HG02623 (cell line): ENCODE measurements around the gene KIF1C.
"Not testable (repeated sequence)": the region's sequence is repeated elsewhere in the genome, so short reads cannot be mapped to it uniquely, and the experiment has no call there.

Source experiments
- ATAC-seq: cut with Tn5 transposase; IDR thresholded peaks from one replicate; pipeline ENCODE4 v1.9.1; 2021; ENCODE audit warnings: moderate library complexity; ENCODE audit not compliant: unreplicated experiment

KIF1C gene

DNA sequence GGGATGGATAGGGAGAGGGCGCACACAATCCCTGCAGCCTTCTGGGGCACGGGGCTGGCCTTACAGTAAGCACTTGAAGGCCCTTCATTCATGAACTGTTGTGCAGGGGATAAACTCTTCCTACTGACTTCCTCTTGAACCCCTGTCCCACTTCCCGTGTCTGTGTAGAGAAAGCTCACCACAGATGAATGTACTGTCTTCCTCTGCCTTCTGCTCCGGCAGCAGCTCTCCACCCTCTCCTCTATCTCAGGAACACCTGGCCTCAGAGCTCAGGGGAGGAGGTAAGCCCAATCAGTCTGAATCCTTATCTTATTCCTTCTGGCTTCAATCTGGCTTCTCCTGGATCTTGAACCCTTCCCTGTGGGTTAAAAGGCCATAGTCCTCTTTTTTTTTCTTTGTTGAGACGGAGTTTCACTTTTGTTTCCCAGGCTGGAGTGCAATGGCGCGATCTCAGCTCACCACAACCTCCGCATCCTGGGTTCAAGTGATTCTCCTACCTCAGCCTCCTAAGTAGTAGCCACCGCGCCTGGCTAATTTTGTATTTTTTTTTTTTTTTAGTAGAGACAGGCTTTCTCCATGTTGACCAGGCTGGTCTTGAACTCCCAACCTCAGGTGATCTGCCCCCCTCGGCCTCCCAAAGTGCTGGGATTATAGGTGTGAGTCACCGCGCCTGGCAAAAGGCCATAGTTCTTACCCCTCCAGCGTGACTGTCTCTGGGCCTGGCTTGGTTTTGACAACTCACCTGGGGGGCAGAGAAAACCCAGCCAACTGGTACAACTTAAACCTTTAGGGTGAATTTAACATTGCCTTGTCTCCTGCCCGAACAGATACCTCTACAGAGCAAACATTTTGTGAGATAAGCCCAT, 44.6 kb downstream of the KIF1C start:
- ATAC-seq, result no peak

DNA sequence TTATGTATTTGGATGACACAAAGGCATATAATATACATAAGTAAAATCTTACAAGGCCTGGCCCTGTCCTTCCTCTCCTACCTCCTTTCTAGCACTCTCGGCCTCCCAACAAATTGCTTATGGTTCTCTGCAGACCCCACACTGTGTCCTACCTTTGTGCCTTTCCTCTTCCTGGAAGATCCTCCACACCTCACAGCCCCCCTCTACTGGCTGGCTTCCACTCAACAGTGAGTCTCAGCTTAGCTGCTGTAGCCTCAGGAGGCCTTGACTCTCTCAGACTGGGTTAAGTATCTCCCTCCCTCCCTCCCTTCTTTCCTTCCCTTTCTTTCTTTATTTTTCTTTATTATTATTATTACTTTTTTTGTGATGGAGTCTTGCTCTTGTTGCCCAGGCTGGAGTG, 45.8 kb downstream of the KIF1C start:
- ATAC-seq, result no peak

DNA sequence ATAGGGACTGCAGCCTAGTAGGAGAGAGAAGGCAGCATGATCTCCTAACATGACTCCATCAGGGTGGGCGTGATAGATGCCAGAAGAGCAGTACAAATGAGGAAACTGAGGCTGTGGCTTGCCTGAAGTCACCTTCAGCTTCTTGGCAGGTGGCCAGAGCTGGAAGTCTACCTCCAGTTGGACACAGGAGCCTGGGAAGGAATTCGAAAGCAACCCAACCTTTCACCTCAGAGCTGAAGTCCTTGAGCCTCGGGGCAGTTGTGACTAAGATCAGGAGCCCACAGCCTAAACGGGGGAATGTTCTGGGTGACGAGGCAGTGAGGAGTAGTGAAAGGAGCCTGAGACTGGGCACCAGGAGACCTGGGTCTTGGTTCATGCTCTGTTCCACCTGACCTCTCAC, 46.9 kb downstream of the KIF1C start:
- no peak for ATAC-seq

DNA sequence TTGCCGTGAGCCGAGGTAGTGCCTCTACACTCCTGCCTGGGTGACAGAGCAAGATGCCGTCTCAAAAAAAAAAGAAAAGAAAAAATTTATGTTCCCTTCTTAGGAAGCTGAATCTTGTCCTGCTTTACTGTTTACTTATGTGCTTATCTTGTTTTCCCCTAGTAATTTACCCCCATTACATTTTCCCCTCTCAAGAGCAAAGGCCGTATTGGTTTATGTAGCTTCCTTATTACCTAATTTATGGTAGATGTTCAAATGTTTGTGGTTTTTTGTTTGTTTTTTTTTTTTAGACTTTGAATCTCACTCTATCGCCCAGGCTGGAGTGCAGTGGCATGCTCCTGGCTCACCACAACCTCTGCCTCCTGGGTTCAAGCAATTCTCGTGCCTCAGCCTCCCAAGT, 47.7 kb downstream of the KIF1C start:
- no peak for ATAC-seq

DNA sequence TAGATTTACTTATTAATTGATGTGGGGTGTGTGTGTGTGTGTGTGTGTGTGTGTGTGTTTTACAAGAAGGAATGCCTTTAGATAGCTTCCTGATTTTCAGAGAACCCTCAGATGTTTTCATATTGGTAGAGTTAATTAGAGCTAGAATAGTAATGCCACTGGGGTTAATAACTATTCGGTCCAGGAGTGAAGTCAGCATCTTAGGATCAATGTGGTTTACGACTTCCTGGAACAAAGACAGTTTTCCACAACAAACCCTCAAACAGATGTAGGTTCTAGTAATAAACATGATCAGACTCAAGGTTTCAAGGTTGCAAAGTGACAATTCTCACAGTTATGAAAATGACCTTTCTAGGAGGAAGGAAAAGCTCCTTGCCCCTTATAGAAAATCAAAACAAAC, 49.7 kb downstream of the KIF1C start:
- no peak for ATAC-seq

DNA sequence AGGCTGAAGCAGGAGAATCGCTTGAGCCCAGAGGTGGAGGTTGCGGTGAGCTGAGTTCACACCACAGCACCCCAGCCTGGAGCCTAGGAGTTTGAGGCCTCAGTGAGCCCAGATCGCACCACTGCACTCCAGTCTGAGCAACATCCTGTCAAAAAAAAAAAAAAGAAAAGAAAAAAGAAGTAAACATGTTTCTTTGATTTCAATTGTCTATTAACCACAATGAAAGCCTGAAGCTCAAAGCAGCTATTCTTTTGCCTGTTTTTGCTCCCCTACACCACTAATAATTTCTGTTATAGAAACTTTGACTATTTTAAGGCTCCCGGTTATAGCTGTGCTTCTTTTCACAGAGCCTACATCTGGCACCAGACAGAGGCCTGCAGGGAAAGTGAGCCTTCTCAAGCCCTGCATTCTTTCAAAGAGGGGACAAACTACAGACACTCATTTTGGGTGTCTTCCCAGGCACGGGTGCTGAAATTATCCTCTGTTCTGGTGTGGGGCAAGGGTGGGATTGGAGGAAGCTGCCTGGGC, 51.6 kb downstream of the KIF1C start:
- no peak for ATAC-seq

DNA sequence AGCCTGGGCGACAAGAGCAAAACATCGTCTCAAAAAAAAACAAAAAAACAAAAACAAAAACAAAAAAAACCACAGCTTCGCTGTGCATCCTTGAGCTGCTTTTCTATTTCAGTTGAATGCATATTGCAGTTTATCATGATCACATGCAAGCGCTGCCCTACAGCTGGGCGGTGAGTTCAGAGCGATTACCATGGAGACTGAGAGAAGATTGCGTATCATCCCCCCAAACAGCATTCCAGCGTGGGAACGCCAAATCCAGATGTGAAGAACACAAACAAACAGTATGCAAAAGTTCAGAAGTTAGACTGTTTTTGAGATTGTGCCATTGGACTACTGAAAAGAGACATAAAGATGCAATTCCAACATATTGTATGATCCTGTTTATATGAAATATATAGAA, 52.5 kb downstream of the KIF1C start:
- no peak for ATAC-seq

DNA sequence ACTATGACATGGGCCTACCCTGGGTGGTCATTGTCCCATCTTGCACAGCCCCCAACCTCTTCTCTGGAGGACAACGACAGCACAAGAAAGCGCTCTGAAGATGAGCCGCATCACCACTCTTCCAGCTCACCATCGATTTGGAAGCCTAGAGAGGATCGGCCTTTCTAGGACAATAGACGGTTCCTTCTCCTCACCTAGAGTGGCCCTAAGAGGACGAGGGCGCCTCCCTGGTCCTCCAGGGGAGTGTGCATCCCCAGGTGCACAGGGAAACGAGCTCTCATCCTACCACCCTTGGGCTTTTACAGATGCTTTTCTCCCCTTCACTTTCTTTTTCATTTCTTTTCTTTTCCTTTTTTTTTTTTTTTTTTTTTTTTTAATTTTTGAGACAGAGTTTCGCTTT, 57.8 kb downstream of the KIF1C start:
- no peak for ATAC-seq

DNA sequence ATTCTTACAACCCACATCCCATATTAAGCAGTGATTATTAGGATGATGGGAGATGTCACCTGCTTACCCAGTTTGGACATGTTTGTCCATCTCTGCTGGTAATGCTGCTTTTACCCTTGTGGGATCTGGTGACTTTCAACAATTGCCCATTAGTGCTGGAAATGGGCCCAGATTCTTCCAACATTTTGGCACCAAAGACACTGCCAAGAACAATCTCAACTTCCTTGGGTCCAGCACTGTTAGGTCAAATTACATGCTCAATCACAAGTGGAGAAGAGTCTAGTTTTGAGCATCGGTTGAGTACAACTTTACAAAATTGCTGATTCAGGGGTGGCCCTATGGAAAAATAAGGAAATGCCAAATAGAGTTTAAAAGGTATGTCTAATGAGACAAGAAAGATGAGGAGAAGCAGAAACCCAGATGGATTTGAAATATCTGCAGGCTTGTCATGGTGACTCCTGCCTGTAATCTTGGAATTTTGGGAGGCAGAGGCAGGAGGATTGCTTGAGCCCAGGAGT, 67.5 kb downstream of the KIF1C start:
- ATAC-seq, result no peak

DNA sequence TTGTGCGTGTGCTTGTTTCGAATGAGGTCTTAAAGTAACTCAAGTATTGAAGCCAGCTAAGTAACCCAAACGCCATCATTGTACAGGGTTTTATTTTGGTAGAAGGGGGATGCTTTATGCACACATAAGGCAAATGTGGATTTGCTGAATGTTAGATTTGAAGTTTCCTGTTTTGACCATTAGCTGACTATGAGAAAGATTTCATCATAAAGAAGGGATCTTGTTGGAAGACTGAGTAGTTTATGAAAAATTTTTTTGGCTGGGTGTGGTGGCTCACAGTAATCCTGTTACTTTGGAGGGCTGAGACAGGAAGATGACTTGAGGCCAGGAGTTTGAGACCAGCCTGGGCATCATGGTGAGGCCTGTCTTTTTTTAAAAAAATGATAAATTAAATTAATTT, 70.5 kb downstream of the KIF1C start:
- ATAC-seq, result no peak

DNA sequence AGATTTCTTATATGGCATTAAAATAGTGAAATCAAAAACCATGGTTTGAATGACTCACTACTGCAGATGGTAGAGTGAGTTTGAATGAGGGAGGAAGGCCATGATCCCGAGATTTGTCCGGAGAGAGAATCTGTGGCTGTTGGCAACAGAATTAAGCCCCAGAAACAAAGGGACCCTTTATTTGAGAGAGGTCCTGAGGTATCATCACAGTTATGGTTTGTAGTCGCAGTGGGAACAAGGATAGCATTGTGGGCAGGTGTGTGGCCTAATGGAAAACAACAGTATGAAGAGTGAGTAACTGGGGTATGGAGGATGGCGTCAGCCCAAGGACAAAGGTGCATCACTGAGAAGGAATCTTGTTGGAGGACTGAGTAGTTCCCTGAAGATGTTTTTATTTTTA, 72.0 kb downstream of the KIF1C start:
- ATAC-seq, result no peak

DNA sequence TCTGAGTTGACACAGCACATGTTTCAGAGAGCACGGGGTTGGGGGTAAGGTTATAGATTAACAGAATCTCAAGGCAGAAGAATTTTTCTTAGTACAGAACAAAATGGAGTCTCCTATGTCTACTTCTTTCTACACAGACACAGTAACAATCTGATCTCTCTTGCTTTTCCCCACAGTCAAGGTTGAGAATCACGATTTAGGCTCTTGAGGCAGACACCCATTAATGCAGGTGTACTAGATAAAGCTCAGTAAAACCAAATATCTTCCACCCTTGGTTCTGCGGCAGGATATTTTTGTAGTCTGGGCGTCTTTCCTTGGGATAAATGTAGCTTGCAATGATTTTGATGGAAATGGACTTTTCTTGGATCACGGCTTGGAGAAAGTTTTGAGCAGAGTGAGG, 77.7 kb downstream of the KIF1C start:
- not testable (repeated sequence) for ATAC-seq

DNA sequence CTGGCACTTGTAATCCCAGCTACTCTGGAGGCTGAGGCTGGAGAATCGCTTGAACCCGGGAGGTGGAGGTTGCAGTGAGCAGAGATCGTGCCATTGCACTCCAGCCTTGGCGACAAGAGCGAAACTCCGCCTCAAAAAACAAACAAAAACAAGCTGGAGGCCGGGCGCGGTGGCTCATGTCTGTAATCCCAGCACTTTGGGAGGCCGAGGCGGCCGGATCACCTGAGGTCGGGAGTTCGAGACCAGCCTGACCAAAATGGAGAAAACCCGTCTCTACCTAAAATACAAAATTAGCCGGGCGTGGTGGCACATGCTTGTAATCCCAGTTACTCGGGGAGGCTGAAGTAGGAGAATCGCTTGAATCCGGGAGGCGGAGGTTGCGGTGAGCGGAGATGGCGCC, 79.5 kb downstream of the KIF1C start:
- ATAC-seq, result not testable (repeated sequence)

DNA sequence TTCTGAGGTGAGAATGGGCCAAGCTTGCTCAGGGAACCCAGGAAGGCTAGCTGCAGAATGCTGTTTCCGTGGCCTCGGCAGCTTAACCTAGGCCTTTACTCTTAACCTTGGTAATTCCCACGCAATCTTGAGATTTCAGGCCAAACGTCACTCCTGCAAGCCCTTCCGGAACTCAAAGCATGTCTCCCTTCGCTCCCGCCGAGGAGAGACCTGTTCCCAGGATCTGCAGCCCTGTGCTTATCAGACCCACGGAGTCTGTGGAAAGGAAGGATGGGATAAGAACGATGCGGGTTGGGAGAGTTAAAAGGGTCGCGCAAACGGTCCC, 80.0 kb downstream of the KIF1C start:
- no peak for ATAC-seq
